PC-9 (cell line): Measurements from ENCODE around the gene SSR2.

ENCODE experiments used
- EZH2 ChIP-seq: fragments of 200-600 bp; sonication (generic); IDR thresholded peaks from 2 replicates; pipeline ENCODE4 v1.8.0; 2017; ENCODE audit warnings: antibody characterized with exemption, low read depth
- TF ChIP-seq, protein P1 (sequence below): fragments of 200-600 bp; sonication (generic); conservative IDR thresholded peaks from 2 replicates; pipeline ENCODE4 v1.6.1; 2017; ENCODE audit warnings: mixed run types, antibody characterized with exemption, mild to moderate bottlenecking, moderate library complexity

DNA sequence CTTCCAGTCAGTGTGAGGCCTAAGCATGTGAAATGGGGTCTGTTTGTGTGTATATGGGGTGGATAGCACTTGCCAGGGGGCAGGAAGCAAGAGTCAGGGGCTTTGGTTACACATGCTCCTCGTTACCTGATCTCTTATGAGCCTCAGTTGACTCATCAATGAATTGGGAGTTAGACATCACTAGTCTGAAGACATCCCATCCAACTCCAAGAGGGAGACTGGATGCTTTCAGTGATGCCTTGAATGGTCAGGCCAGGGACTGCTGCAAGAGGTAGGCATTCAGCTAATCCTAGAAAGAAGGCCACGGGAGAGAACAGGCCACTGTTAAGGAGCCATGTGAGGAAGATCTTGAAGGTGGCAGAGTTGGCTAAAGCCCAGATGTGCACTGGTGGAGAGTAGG, 46.5 kb upstream of the SSR2 start:
- TF ChIP-seq, protein P1, sequence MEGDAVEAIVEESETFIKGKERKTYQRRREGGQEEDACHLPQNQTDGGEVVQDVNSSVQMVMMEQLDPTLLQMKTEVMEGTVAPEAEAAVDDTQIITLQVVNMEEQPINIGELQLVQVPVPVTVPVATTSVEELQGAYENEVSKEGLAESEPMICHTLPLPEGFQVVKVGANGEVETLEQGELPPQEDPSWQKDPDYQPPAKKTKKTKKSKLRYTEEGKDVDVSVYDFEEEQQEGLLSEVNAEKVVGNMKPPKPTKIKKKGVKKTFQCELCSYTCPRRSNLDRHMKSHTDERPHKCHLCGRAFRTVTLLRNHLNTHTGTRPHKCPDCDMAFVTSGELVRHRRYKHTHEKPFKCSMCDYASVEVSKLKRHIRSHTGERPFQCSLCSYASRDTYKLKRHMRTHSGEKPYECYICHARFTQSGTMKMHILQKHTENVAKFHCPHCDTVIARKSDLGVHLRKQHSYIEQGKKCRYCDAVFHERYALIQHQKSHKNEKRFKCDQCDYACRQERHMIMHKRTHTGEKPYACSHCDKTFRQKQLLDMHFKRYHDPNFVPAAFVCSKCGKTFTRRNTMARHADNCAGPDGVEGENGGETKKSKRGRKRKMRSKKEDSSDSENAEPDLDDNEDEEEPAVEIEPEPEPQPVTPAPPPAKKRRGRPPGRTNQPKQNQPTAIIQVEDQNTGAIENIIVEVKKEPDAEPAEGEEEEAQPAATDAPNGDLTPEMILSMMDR, result no peak
- TF ChIP-seq EZH2, result no peak
